OCI-LY7 (cell line): ENCODE measurements around the gene MAML3. TPM values are rescaled to one million over a fixed set of nuclear protein-coding genes. Genes with fewer than 3 reads are reported as not detected.

Experiments used
- BruUV-seq: library from RNA; stranded (reverse); fragments of 400-500 nt; replicated peaks from 2 replicates; lab custom pipeline; 2021; lab: Mats Ljungman, UMichigan
- CTCF ChIA-PET: fragments of 300-600 bp; sonication (Branson Sonifier 250); formaldehyde crosslinking; loops from one replicate; lab custom pipeline; 2022; ENCODE audit warnings: antibody characterized with exemption; ENCODE audit not compliant: unreplicated experiment; lab: Charles Lee
- POLR2A ChIA-PET: fragments of 300-600 bp; sonication (Branson Sonifier 250); formaldehyde crosslinking; loops from one replicate; lab custom pipeline; 2022; ENCODE audit warnings: antibody characterized with exemption; lab: Charles Lee
- DNase-seq: peaks from one replicate; pipeline ENCODE4 v3.0.0-alpha.2; 2015; ENCODE audit warnings: low spot score
- H2AFZ ChIP-seq: fragments of 200-600 bp; sonication (generic), shearing (Covaris generic); 2 replicates; pipeline ENCODE4 v1.6.1; 2014; ENCODE audit warnings: mild to moderate bottlenecking, antibody characterized with exemption, low read length, moderate library complexity
- H3K27ac ChIP-seq: fragments of 200-600 bp; sonication (generic); 2 replicates; pipeline ENCODE4 v1.5.1; 2014; ENCODE audit warnings: mixed run types, low read depth, mild to moderate bottlenecking, moderate library complexity, low read length, inconsistent platforms; ENCODE audit not compliant: poor library complexity, severe bottlenecking
- H3K36me3 ChIP-seq: fragments of 200-600 bp; sonication (generic); 2 replicates; pipeline ENCODE4 v1.6.1; 2014; ENCODE audit warnings: mild to moderate bottlenecking, antibody characterized with exemption, low read length, moderate library complexity, mixed read lengths; ENCODE audit not compliant: insufficient read depth
- H3K4me1 ChIP-seq: fragments of 200-600 bp; sonication (generic); 2 replicates; pipeline ENCODE4 v1.5.1; 2014; ENCODE audit warnings: mild to moderate bottlenecking, low read length; ENCODE audit not compliant: insufficient read depth, poor library complexity, severe bottlenecking
- H3K4me2 ChIP-seq: fragments of 200-600 bp; sonication (generic); 2 replicates; pipeline ENCODE4 v1.6.1; 2014; ENCODE audit warnings: mild to moderate bottlenecking, low read length
- H3K4me3 ChIP-seq: fragments of 200-600 bp; sonication (generic); 2 replicates; pipeline ENCODE4 v1.5.1; 2014; ENCODE audit warnings: mild to moderate bottlenecking, low read depth, low read length; ENCODE audit not compliant: poor library complexity, severe bottlenecking
- H3K79me2 ChIP-seq: fragments of 200-600 bp; sonication (generic); 2 replicates; pipeline ENCODE4 v1.6.1; 2016; ENCODE audit warnings: low read depth, mild to moderate bottlenecking, low read length, moderate library complexity, mixed read lengths; ENCODE audit not compliant: insufficient read depth
- H3K9me2 ChIP-seq: fragments of 200-600 bp; sonication (generic); 2 replicates; pipeline ENCODE4 v1.6.1; 2016; ENCODE audit warnings: mild to moderate bottlenecking, low read length, mixed read lengths; ENCODE audit not compliant: insufficient read depth
- H3K9me3 ChIP-seq: fragments of 200-600 bp; sonication (generic); 2 replicates; pipeline ENCODE4 v1.6.1; 2014; ENCODE audit warnings: mild to moderate bottlenecking, mixed run types, low read length, mixed read lengths
- H4K20me1 ChIP-seq: fragments of 200-600 bp; sonication (generic); 2 replicates; pipeline ENCODE4 v1.6.1; 2014; ENCODE audit warnings: mild to moderate bottlenecking, antibody characterized with exemption, low read length, moderate library complexity, mixed read lengths; ENCODE audit not compliant: insufficient read depth
- EZH2phosphoT487 ChIP-seq: fragments of 200-600 bp; sonication (generic); IDR thresholded peaks from 2 replicates; pipeline ENCODE4 v1.6.1; 2018; ENCODE audit warnings: low read depth, borderline replicate concordance, mild to moderate bottlenecking, mixed run types, antibody characterized with exemption, low read length, moderate library complexity, mixed read lengths
- intact Hi-C: fragments of 100-400 bp; cut with micrococcal nuclease; formaldehyde crosslinking; loops from one replicate; pipeline ENCODE4 v1.10.0; 2022; ENCODE audit not compliant: unreplicated experiment
- total RNA-seq, 2 experiments: library from RNA; depleted of rRNA in 1 of 2; stranded (reverse); fragments of >200 nt in 1 of 2; shearing (Covaris generic) in 1 of 2; gene quantifications; 2 replicates each; pipeline ENCODE4 v1.2.3, GENCODE V29; 2014 to 2022
- TF ChIP-seq, protein P1 (sequence below): fragments of 200-600 bp; sonication (generic); conservative IDR thresholded peaks from 2 replicates; pipeline ENCODE4 v1.5.1; 2014; ENCODE audit warnings: mild to moderate bottlenecking, antibody characterized with exemption, low read length, moderate library complexity, mixed read lengths

MAML3 gene
- total RNA-seq, 2 experiments from 2014 or later, result 0.80 to 1.2 TPM

DNA sequence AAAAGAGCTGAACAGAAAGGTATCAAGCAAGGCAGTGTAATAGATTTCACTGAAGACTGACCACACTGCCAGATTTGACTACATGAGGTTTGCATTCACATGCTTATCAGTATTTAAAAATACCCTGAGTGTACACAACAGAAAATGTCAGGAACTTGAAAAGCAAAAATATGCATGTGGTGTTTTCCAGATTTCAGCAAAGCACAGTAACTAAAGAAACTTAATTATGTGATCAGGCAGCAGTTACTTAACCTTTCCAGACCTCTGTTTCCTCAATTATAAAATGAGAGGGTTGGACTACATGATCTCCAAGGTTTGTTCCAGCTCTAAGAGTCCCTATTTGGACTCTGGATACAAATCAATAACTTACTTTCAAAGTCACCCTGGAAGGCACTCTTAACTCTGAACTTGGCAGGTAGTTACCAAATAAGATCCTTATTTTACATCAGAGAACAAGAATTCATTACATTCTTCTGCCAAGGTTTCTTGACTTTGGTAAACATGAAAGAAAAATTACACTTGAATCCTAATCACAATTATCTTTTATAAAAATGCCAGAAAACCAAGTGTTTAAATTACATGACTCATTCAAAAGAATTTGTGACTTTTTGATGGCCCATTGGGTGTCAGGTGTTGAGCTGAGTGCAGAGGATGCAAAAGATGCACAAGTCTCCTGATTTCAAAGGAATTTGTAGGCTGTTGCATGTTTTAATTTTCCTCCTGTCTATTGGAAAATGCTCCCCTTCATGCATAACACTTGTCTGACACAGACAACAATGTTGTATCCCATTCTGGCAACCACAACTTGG lies 246.8 kb downstream of the MAML3 start:
- no peak for DNase-seq
- intact Hi-C loops, result no loop called here
- ChIA-PET CTCF (no interaction called here), POLR2A (interaction anchor here (0.7 kb wide), 1 partner anchor 10 kb away, joined by 3 read pairs; no protein-coding TSS in a partner anchor)
- Histone ChIP-seq H3K36me3 (no peaks in the 10 kb centered on the region), H3K4me2 (no peak overlapping the region), H3K9me3 (no peaks in the 10 kb centered on the region), H3K9me2 (no peaks in the 10 kb centered on the region), H3K4me1 (no peaks in the 10 kb centered on the region), H3K79me2 (no peaks in the 10 kb centered on the region), H3K27ac (no peak overlapping the region), H2AFZ (no peak overlapping the region), H3K4me3 (no peak overlapping the region), H4K20me1 (no peaks in the 10 kb centered on the region)
- TF ChIP-seq EZH2phosphoT487, result no peak
- TF ChIP-seq, protein P1, sequence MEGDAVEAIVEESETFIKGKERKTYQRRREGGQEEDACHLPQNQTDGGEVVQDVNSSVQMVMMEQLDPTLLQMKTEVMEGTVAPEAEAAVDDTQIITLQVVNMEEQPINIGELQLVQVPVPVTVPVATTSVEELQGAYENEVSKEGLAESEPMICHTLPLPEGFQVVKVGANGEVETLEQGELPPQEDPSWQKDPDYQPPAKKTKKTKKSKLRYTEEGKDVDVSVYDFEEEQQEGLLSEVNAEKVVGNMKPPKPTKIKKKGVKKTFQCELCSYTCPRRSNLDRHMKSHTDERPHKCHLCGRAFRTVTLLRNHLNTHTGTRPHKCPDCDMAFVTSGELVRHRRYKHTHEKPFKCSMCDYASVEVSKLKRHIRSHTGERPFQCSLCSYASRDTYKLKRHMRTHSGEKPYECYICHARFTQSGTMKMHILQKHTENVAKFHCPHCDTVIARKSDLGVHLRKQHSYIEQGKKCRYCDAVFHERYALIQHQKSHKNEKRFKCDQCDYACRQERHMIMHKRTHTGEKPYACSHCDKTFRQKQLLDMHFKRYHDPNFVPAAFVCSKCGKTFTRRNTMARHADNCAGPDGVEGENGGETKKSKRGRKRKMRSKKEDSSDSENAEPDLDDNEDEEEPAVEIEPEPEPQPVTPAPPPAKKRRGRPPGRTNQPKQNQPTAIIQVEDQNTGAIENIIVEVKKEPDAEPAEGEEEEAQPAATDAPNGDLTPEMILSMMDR, result no peak
- BruUV-seq, result no TSS peak

GRCh38 chr4:139905489-139905888 lies 248.5 kb downstream of the MAML3 start:
- CTCF ChIA-PET, result no interaction called here
- no TSS peak for BruUV-seq
- Histone ChIP-seq H3K36me3 (no peaks in the 10 kb centered on the region), H3K27ac (no peak overlapping the region), H3K4me3 (no peak overlapping the region), H3K4me1 (no peaks in the 10 kb centered on the region), H3K9me3 (no peaks in the 10 kb centered on the region), H4K20me1 (no peaks in the 10 kb centered on the region), H3K4me2 (no peak overlapping the region), H2AFZ (no peak overlapping the region), H3K9me2 (no peaks in the 10 kb centered on the region), H3K79me2 (no peaks in the 10 kb centered on the region)
- intact Hi-C loops, result no loop called here
- DNase-seq, result no peak
- POLR2A ChIA-PET, result interaction anchor here (0.6 kb wide), 3 partner anchors 14 to 978 kb away, joined by 3 to 4 read pairs (median 3); no protein-coding TSS in a partner anchor
- TF ChIP-seq, protein P1, result no peak
- no peak for TF ChIP-seq EZH2phosphoT487

- no peak for TF ChIP-seq EZH2phosphoT487
- no peaks in the 10 kb centered on the region for H3K9me2 ChIP-seq
- H3K9me3 ChIP-seq, result no peaks in the 10 kb centered on the region
- no peaks in the 10 kb centered on the region for H4K20me1 ChIP-seq
- H3K27ac ChIP-seq, result no peak overlapping the region
- intact Hi-C loops, result no loop called here
- H3K4me3 ChIP-seq, result no peak overlapping the region
- ChIA-PET POLR2A (no interaction called here), CTCF (no interaction called here)
- H3K4me2 ChIP-seq, result no peak overlapping the region
- no peaks in the 10 kb centered on the region for H3K36me3 ChIP-seq
- DNase-seq, result no peak
- no TSS peak for BruUV-seq
- no peaks in the 10 kb centered on the region for H3K79me2 ChIP-seq
- no peaks in the 10 kb centered on the region for H3K4me1 ChIP-seq
- no peak overlapping the region for H2AFZ ChIP-seq
Measured at GRCh38 chr4:139904406-139904805, 249.6 kb downstream of the MAML3 start.
